ENCODE data around the gene PZP. TPM values are rescaled to one million over a fixed set of nuclear protein-coding genes. Genes with fewer than 3 reads are reported as not detected.

PZP gene
- total RNA-seq, 1 donor from 2014 or later, result not detected

DNA sequence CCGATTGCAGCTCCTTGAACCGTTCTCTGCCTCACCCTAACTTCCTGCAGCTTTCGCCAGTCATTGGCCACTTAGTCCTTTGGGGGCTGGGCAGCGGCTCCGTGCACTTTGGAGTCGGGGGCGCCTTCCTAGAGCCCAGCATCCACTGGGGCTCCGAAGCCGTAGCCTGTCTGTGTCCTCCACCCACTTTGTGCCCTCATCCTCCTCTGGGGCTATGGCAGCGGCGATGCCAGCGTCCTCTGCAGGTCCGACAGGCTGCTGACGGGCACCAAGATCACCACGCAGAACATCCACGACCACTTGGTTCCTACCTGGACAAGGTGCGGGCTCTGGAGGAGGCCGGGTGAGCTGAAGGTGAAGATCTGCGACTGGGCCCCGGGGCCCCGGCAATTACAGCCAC lies 80.7 kb downstream of the PZP start:
- intact Hi-C loops (cut with micrococcal nuclease), result no loop called here

DNA sequence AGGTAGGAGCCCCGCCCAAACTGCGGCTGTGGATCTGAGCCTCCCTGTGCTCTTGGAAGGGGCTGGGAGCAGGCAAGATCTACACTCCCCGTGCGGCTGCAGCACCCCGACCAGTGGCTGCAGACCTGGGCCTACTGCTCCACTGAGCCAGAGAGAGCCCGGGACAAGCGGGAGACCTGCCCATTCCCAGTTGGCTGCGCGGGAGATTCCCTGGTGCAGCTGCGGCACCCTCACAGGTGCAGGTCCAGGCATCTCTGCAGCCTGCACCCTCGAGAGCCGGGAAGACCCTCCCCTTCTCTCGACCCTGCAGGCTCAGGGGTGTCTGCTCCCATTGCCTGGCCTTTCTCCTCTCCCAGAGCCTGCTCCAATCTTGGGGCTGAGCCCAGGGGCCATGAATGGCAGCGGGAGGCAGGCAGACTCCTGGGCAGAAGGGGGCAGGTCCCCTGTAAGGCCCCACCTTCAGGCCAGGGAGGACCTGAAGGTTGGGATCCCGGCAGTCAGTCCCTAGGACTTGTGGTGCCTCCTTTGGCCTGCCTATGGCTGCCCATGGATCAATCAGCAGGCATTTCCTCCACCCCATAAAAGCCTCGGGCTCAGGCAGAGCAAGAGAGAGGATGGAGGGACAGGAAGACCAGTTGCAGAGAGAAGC lies 83.7 kb downstream of the PZP start:
- intact Hi-C loops (cut with micrococcal nuclease), result no loop called here

DNA sequence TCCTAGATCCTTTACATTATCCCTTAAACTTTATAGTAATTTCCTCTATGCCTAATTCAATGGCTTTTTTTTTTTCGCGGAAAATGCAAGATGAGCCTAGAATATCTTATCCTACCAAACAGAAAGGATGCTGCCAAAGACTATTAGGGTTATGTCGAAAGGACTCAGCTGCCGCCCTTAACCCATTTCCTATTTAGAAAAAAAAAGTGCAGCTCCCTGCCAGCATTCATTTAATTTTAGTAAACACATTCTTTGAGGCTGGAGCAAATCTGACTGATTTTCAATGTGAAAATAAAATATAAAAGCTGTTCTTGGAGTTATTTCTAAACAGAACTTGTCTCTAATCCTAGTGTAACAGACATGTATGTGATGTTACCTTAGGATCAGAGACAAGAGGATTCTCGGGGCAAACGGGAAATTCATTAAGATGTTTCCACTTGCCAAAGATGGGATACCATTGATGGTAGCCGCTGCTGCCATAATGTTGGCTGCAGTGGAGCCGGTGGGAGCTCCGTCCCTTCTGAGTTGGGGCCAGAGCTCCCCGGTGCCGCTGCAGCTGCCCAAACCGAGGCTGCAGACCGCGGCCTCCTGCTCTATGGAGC lies 84.3 kb downstream of the PZP start:
- intact Hi-C loops (cut with micrococcal nuclease), result no loop called here

GRCh38 chr12:9122091-9122609 lies 86.0 kb downstream of the PZP start:
- intact Hi-C loops (cut with micrococcal nuclease), result no loop called here

DNA sequence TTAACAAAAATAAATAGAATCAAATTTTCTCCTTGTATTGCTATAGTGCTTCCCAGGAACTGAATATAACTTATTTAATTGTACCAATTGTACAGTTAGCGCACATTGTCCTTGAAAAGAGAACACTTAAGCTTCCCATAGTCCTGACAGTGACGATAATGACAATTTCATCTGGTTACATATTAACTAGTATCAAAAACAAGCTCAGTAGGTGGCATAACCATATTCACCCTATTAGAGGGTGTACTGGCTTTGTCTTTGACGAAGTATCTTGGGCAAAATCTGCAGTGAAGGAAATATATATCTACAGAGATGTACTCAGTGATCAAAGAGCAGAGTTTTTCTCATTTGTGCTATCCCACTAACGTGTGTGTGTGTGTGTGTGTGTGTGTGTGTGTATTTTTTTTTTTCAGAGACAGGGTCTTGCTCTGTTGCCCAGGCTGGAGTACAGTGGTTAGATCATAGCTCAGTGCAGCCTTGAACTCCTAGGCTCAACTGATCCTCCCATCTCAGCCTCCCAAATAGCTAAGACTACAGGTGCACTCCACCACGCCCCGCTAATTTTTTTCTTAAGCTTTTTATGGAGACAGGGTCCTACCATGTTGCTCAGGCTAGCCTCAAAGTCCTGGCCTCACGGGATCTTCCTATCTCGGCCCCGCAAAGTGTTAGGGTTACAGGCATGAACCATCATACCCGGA lies 87.6 kb downstream of the PZP start:
- intact Hi-C loops (cut with micrococcal nuclease), result no loop called here

DNA sequence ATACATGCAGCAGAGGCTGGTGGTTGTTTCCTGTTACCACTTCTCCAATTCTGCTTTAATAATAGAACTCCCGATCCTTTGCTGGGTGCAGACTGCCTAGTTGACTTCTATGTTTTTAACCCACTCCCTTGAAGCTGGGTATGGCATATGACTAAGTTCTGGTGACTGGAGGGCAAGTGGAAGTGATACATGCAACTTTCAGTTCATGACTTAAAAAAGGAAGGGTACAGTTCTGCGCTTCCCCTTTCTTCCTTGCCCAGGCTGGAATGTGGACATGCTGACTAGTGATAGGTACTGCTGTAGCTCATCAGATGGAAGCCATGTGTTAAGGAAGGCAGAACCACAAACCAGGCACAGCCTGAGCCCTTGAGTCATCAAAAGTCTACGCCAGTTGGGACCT lies 90.0 kb downstream of the PZP start:
- intact Hi-C loops (cut with micrococcal nuclease), result no loop called here

GRCh38 chr12:9115731-9116559 lies 92.2 kb downstream of the PZP start, which contains the start of gene A2M:
Gene A2M (minus strand): TSS chr12:9115919. CDS start chr12:9115849, 70 bp downstream.
- intact Hi-C loops (cut with micrococcal nuclease), result no loop called here

- intact Hi-C loops (cut with micrococcal nuclease), result no loop called here
Observed at GRCh38 chr12:9114946-9115345, 93.2 kb downstream of the PZP start.

- intact Hi-C loops (cut with micrococcal nuclease), result no loop called here
Observed at GRCh38 chr12:9113987-9114309, 94.2 kb downstream of the PZP start.

GRCh38 chr12:9113296-9113986 lies 94.8 kb downstream of the PZP start:
- intact Hi-C loops (cut with micrococcal nuclease), result no loop called here

DNA sequence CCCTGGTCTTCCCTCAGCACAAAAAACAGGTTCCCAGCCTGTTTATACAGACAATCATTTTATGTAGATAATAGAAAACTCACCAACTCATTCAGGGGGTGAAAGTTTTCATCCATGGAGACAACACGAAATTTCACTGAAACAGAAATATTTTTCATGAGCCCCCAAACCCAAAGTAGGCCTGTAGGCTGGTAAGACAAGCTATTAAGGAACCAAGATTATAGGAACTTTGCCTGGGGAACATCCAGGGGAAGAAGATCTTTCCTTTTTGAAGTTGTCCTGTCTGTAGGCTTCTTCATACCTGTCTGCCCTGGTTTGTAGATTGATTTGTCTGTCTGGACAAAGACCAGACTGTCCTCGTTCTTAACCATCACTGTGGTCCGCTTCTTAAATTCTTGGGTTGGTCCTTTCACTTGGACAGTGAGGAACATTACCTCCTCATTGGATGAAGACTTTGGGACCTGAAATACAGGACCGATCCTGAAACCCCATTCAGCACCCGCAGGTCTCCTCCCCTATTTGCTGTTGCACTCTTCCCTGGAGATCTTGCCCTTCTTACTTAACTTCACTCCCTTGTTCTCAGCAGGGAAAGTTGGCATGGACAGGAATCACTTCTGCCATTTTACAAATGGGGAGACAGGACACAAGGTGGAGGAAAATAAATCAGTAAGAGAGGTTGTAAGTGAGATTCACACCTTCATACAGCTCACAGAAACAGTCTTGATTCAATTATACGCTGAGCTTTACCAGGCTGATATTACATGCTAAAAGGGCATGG lies 95.9 kb downstream of the PZP start:
- intact Hi-C loops (cut with micrococcal nuclease), result no loop called here

DNA sequence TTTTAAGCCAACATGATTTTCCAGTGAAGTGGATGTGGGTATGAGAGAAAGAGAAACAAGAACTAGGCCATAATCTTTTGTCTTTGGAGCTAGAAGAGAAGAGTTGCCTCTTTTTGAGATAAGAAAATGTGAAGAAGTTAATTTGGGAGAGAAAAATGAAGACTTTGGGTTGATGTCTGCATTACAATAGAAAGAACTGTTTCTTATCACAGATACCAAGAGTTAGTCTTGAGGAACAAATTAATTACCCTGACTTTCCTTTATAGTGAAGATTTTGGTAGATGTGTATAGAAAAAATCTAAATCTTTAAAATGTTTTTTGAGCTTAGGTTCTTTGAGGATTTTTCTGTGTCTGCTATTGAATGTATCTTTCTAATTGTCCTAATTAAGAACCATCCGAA lies 96.7 kb downstream of the PZP start:
- intact Hi-C loops (cut with micrococcal nuclease), result no loop called here

GRCh38 chr12:9109737-9110491 lies 98.3 kb downstream of the PZP start:
- intact Hi-C loops (cut with micrococcal nuclease), result no loop called here

- intact Hi-C loops (cut with micrococcal nuclease), result no loop called here
Observed at GRCh38 chr12:9109213-9109522, 99.0 kb downstream of the PZP start.

DNA sequence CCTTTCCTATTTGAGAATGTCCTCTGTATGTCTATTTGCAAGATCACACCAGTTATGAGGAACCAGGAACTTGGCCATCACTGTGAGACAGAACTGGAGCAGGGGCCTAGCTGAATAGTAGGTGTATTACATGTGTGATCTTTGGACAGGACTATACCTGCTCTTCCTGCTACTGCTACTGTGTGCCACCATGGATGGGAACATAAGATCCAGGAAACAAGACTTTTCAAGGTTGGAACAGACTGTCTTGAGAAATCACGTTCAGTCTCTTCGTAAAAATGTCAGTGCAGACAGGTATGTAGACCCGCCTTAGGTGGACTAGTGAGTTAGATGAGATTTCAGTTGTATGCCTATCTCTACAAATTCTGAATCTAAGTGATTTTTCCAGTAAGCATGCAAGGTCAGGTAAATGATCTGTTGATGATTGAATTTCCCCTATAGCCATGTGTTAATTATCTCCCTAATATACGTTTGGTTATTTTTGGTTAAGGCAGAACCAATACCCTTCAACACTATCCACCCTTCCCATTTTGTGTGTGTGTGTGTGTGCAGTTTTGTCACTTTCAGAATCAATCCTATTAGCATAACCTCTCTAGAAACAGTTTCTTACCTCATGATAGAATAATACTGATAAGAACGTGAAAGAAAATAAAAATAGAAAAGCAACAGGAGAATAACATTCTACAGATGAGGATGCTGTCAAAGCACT lies 99.5 kb downstream of the PZP start:
- intact Hi-C loops (cut with micrococcal nuclease), result no loop called here

DNA sequence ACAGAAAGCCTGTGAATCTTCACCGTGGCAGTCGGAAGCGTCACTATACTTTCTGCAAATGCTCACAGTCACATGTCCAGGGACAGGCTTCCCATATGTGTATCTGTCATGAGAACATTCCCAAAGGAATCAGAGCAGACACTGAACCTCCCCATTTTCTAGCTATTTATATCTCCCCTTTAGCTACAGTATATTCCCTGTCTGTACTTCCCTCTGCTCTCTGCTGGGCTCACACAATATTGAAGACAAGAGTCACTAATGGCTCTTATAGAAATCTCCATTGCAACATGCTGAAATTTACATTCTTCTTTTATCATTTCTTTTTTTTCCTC lies 100.7 kb downstream of the PZP start:
- intact Hi-C loops (cut with micrococcal nuclease), result no loop called here

DNA sequence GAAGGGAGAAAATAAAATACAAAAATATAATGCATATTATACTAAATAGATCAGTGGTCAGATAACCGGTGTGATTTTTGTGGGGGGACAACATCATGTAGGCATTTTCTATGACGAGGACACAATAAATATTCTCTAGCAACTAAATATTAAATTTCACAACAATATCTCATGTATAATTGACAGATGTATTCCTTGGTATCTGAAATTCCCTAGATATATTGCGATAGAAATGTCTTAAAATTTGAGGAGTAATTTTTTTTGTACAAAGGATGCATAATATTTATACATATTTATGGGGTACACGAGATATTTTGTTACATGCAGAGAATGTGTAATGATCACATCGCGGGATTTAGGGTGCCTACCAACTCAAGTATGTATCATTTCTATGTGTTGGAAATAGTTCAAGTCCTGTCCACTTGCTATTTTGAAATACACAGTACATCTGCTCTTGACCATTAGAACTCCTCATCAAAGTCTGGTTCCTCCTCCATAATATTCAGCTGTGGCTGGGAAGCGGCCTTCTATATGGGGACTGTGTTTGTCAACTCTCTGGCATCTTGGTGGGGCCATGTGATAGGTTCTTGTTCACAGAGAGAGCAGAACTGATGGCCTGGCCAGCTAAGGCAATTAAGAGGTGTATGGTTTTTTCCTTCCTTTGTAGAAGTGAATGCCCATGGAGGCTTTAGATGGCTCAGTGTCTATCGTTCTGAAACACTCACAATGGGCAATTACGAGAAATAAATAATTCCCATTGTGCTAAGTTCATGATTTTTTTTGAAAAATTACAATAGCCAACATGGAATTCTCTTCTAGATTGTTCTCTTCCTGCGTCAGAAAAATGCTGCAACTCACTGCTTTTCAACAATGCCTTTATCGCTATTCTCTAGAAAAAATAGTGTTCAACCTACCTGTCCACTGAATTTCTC lies 101.3 kb downstream of the PZP start:
- intact Hi-C loops (cut with micrococcal nuclease), result no loop called here

- intact Hi-C loops (cut with micrococcal nuclease), result no loop called here
Observed at GRCh38 chr12:9106067-9106466, 102.1 kb downstream of the PZP start.

Measured in T-helper 2 cell treated with Interferon-gamma antibody and Interleukin-4, amounts not matched to agents 100 ng/mL and 5 ng/mL, for 36 hours (primary cell).